HG02571 (cell line): Measurements from ENCODE around the gene PARD3.

Experiments used
- ATAC-seq: cut with Tn5 transposase; IDR thresholded peaks from one replicate; pipeline ENCODE4 v1.9.1; 2021; ENCODE audit warnings: mild to moderate bottlenecking, moderate library complexity; ENCODE audit not compliant: unreplicated experiment

PARD3 gene

DNA sequence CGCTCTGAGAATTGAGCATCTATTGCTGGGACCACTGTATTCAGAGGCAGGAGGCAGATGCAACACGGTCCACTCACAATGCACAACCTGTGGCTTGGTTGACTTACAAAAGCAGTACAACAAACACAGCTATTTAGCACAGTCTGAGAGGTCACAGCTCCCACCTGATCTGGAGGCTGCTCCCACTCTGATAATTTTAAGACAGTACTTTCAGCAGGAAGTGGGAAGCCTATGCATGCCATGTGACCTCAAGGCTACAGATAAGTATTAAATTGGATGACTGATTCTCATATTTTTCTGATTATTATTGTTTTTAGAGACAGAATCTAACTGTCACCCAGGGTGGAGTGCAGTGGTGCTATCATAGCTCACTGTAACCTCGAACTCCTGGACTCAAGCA lies 659.3 kb downstream of the PARD3 start:
- no peak for ATAC-seq

DNA sequence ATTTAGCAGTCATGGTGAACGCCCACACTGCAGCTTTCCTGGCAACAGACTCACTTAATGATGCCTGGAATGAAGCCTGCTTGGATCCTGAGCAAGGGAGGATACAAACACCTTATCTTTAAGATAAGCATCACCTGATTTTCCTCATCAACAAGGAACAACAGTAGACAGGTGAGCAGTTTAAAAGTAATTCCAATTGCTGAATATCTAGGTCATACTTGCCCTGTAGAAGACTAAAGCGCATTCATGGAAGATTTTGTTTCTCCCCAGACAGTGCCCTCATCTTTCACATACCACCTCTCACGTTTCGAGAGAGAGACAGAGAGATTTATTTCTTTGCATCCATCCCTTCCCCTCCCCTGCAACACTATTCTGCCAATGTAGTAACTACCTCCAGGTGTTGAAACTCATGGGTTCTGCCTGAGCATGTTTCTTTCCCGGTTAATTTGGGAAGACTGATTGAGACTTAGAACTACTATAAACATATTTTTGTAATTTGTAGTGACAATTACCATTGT lies 660.7 kb downstream of the PARD3 start:
- ATAC-seq, result no peak

GRCh38 chr10:34153663-34154382 lies 661.3 kb downstream of the PARD3 start:
- ATAC-seq, result no peak

GRCh38 chr10:34152434-34152833 lies 662.7 kb downstream of the PARD3 start:
- ATAC-seq, result no peak

- ATAC-seq, result no peak
These were observed 663.2 kb downstream of the PARD3 start for GRCh38 chr10:34151931-34152330.

DNA sequence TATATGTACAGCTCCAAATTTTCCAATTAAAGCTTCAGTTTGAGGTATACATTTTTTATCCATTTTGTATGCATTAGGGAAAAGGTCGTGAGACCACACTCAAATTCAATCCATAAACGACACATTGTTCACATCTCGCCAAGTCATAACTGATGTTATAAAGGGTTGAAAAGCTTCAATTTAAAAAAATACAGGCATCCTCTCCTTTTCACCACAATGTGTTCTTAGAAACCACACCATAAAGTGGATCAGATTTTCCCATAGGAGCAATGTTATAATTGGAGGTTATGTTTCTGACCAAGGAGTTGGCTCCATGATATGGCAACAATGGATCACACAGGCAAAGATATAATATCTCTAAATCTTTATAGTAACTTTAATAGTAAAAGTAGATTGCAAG lies 663.6 kb downstream of the PARD3 start:
- no peak for ATAC-seq

DNA sequence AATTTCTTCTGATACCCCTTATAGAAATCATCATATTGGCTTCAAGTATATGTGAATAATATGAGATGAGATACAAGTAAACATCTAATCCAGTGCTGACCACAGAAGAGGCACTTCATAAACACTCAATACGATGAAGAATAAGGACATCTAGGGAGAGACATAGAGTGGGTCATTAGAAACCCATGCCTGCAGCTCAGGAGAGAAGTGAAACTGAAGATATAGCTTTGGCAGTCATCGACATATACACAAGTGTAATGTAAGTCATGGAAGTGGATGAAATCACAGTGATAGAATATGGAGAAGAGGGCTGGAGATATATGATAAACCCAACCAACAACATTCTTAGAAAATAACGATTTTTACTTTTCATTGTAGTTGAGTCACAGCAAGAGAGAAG lies 665.0 kb downstream of the PARD3 start:
- ATAC-seq, result no peak

GRCh38 chr10:34148305-34148657 lies 666.8 kb downstream of the PARD3 start:
- no peak for ATAC-seq

GRCh38 chr10:34147641-34148304 lies 667.3 kb downstream of the PARD3 start:
- ATAC-seq, result no peak

GRCh38 chr10:34145715-34146114 lies 669.4 kb downstream of the PARD3 start:
- ATAC-seq, result no peak

DNA sequence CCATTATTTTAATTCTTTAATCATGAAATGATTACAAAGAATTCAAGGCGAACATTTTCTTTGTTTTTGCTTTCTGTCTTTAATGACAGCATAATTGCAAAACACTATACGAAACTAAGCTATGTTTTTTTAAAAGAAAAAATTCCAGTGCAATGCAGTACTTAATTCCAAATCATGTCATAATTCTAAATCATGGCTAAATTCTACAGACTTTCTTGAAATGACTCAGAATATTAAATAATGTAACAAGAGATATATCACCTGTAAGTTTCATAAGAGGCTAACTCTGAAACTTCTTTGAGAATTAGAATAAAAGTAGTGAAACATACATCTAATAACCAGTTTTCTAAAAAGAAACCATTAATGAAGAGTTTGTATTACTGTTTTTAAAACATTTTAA lies 671.6 kb downstream of the PARD3 start:
- no peak for ATAC-seq

GRCh38 chr10:34141032-34141680 lies 673.9 kb downstream of the PARD3 start:
- ATAC-seq, result no peak

GRCh38 chr10:34139559-34139958 lies 675.5 kb downstream of the PARD3 start:
- no peak for ATAC-seq

DNA sequence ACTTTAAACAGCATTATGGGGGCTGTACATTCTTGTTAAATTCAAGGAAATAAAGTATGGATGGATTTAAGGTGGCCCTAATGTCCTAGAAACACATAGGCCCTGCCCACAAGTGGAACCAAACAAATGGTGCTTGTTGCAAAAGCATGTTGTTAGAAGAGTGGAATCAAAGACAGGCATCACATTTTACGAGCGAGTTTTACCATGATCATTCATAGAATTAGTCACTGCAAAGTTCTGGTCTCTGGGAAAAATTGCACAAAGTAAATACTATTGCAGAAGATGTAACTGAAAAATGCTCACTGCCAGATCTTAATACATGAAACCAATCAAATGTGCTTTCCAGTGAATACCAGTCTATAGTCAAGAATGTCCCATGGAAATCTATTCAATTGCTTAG lies 677.1 kb downstream of the PARD3 start:
- ATAC-seq, result no peak

DNA sequence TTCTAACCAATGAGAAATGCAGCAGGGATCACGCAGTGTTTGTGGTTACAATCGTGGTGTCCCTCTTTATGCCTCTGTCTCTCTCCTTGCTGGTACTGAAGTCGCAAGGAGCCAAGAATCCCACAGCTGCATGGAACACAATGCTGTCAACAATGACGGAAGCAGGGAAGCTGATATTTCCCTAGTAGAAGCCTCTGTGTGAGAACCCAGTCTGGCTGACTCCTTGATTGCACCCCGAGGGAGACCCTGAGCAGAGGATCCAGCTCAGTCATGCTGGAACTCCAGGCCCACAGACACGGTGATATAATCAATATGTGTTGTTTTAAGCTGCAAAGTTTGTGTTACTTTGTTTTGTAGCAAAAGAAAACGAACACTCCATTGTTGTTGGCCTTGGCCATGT lies 677.9 kb downstream of the PARD3 start:
- no peak for ATAC-seq

- ATAC-seq, result no peak
These were observed 679.6 kb downstream of the PARD3 start for GRCh38 chr10:34135515-34135914.

GRCh38 chr10:34134602-34135001 lies 680.5 kb downstream of the PARD3 start:
- ATAC-seq, result no peak

DNA sequence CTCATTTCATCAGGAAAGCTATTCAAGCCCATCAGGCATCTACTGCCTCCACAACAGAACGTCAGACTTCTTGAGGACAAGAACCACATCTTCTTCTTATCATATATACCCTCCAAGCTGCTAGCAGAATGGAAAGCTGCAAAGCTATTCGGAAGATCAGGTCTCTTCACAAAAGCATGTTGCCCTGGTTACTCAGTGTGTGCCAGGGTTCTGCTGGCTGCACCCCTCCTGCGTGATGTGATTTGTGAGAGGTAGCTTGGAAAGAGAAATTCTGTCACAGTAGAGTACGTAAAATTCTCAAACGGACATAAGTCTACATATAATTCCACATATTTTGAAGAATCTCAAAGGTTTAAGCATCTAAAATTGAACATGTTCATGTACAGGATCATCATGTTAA lies 681.7 kb downstream of the PARD3 start:
- ATAC-seq, result no peak

GRCh38 chr10:34131152-34131551 lies 683.9 kb downstream of the PARD3 start:
- ATAC-seq, result no peak

DNA sequence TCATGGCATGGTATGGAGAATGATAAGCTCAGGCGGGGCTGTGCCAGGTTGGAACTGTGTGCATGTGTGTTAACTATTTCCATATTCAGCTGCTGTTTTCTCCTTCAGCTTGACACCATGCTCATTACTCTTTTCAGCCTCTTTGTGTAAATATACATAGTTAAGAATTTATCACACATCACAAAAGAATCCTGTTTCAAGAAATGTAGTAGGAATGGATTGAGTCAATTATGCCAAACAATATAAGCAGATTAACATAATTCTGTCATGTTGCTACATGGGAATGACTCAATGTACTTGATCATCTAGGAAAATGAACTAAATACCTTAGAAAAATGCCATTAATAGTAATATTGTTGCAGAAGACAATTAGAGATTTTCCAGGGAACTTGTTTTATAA lies 687.4 kb downstream of the PARD3 start:
- ATAC-seq, result no peak

DNA sequence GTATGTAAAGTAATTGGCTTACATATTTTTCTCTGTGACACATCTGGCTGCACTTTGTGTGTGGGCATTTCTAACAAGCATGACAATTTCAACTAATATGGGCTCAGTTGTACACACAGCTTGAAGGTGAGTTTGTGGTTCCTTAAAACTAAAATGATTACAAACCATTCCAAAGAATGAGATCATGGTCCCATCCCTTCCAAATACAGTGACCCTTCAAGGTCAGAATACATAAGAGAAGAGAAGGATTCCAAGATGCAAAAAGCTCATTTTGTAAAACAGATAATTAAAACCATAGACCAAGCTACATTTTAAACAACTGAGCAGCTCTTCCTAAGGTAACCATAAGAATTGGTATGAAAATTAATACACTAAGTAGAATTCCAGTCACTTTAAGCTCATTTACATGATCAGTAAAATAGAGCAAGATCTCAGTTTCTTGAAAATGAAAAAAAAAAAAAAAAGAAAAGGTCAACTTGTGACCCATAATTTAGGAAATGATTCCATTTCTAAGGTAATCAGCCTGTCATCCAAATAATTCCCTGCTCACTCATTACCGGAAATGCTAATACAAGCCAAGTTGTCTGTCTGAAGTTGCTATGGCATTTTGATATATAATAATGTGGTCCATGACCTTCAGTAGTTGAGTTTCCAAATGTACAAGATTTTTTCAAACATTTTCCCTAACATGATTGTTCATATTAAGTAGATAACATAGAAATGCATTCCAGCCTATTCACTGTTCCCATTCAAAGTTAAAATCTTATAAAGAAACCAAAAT lies 688.5 kb downstream of the PARD3 start:
- ATAC-seq, result no peak
